Measurements from ENCODE around the gene DIS3L.
"Not testable (repeated sequence)": the region's sequence is repeated elsewhere in the genome, so short reads cannot be mapped to it uniquely, and the experiment has no call there.

DIS3L gene

GRCh38 chr15:66278056-66278455 lies 15.3 kb upstream of the DIS3L start:
- DNase-seq = no peak

- DNase-seq = no peak
Observed at GRCh38 chr15:66278671-66279070, 14.7 kb upstream of the DIS3L start.

- DNase-seq = no peak
Observed at GRCh38 chr15:66284271-66284670, 9.1 kb upstream of the DIS3L start.

- no peak for DNase-seq
Observed at GRCh38 chr15:66285533-66286280, 7.7 kb upstream of the DIS3L start.

GRCh38 chr15:66287461-66288057 lies 5.8 kb upstream of the DIS3L start:
- DNase-seq = no peak

- no peak for DNase-seq
Observed at GRCh38 chr15:66288093-66288492, 5.3 kb upstream of the DIS3L start.

- DNase-seq = no peak
Observed at GRCh38 chr15:66288551-66289185, 4.7 kb upstream of the DIS3L start.

- no peak for DNase-seq
Observed at GRCh38 chr15:66290007-66290406, 3.4 kb upstream of the DIS3L start.

- DNase-seq = no peak
Observed at GRCh38 chr15:66290518-66290917, 2.9 kb upstream of the DIS3L start.

GRCh38 chr15:66291816-66292570 lies 1.4 kb upstream of the DIS3L start:
- no peak for DNase-seq

GRCh38 chr15:66292571-66293418 lies 573 bp upstream of the DIS3L start:
- DNase-seq = no peak

- no peak for DNase-seq
Observed at GRCh38 chr15:66294157-66294931, 976 bp downstream of the DIS3L start.

GRCh38 chr15:66294932-66295235 lies 1.5 kb downstream of the DIS3L start:
- no peak for DNase-seq

- DNase-seq = no peak
Observed at GRCh38 chr15:66296186-66296585, 2.8 kb downstream of the DIS3L start.

GRCh38 chr15:66298803-66299251 lies 5.5 kb downstream of the DIS3L start:
- no peak for DNase-seq

GRCh38 chr15:66302489-66303278 lies 9.3 kb downstream of the DIS3L start:
- no peak for DNase-seq

GRCh38 chr15:66304425-66304824 lies 11.1 kb downstream of the DIS3L start:
- DNase-seq = not testable (repeated sequence)

- no peak for DNase-seq
Observed at GRCh38 chr15:66306381-66306780, 13.0 kb downstream of the DIS3L start.

GRCh38 chr15:66308531-66308930 lies 15.2 kb downstream of the DIS3L start:
- DNase-seq = no peak

- DNase-seq = no peak
Observed at GRCh38 chr15:66309828-66310227, 16.5 kb downstream of the DIS3L start.

GRCh38 chr15:66310786-66311185 lies 17.4 kb downstream of the DIS3L start:
- no peak for DNase-seq

Measured in activated effector memory CD4-positive, alpha-beta T cell treated with Interleukin-2 at 50 U/mL for 16 hours (primary cell).